Esophagus muscularis mucosa (tissue), 3 donors: ENCODE measurements around the gene TSEN2.

ENCODE experiments used
- POLR2A ChIP-seq: fragments of 450-650 bp; IDR thresholded peaks from one replicate; pipeline ENCODE4 v1.6.1; 2017; ENCODE audit warnings: antibody characterized with exemption, moderate library complexity, mild to moderate bottlenecking, low read depth
- POLR2AphosphoS5 ChIP-seq, 2 donors: sonication (generic); formaldehyde crosslinking; IDR thresholded peaks; one replicate each; pipeline ENCODE4 v1.6.1; 2017; ENCODE audit warnings: antibody characterized with exemption in 2 of 2
- TF ChIP-seq, protein P1 (sequence below), 3 experiments: fragments of 200-600 bp in 2 of 3; fragments of 450-650 bp in 1 of 3; sonication (generic) in 2 of 3; IDR thresholded peaks; one replicate each; pipeline ENCODE4 v1.5.1; 2017 to 2019; ENCODE audit warnings: antibody characterized with exemption in 3 of 3, mild to moderate bottlenecking in 2 of 3, moderate library complexity in 1 of 3

DNA sequence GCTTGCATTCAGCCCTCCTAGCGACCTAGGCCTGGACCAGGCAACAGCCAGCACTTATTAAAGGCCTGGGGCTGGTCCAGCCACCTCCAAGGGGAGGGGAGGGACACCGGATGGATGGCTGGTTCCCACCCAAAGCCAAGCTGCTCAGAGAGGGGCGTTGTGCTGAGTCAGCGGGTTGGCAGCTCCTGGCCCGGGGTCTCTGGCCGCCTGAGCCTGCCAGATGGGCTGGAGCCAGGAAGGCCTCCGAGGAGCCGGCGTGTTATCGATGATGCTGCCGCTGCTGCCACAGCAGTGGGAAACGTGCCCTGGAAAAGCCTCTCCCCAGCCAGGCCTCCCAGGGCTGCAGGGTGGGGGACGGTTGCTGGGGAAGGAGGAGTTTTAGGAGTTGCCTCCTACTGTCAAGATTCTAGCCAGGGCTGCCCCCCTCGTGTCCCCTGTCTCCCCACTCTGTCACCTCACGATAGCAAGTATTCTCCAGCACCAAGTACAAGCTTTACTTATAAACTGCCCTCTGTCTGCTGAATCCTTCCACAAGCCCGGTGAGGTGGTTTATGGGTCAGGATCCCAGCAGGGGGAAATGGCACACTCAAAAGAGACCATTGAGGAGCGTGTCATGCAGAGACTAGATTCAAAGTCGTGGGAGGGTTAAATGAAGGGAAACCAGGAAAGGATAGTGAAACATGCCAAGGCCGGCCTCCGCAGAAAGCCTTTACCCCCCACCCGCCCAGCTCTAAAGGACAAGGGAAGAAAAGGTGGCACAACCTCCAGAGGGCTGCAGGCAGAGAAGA lies 43.2 kb upstream of the TSEN2 start:
- TF ChIP-seq POLR2AphosphoS5 (IDR thresholded peaks at IDR 0.05), result no peak
- TF ChIP-seq, protein P1, sequence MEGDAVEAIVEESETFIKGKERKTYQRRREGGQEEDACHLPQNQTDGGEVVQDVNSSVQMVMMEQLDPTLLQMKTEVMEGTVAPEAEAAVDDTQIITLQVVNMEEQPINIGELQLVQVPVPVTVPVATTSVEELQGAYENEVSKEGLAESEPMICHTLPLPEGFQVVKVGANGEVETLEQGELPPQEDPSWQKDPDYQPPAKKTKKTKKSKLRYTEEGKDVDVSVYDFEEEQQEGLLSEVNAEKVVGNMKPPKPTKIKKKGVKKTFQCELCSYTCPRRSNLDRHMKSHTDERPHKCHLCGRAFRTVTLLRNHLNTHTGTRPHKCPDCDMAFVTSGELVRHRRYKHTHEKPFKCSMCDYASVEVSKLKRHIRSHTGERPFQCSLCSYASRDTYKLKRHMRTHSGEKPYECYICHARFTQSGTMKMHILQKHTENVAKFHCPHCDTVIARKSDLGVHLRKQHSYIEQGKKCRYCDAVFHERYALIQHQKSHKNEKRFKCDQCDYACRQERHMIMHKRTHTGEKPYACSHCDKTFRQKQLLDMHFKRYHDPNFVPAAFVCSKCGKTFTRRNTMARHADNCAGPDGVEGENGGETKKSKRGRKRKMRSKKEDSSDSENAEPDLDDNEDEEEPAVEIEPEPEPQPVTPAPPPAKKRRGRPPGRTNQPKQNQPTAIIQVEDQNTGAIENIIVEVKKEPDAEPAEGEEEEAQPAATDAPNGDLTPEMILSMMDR (IDR thresholded peaks at IDR 0.05), result no peak
- TF ChIP-seq POLR2A, result no peak
